Activated CD4-positive, alpha-beta T cell treated with anti-CD3 and anti-CD28 coated beads, Interleukin-2, amount 10 ng/mL, durations not matched to agents 7 days and 5 days (primary cell): ENCODE results near the gene ZNF652. TPM values are rescaled to one million over a fixed set of nuclear protein-coding genes. Genes with fewer than 3 reads are reported as not detected.
"Not testable (repeated sequence)": the region's sequence is repeated elsewhere in the genome, so short reads cannot be mapped to it uniquely, and the experiment has no call there.

Experiments
- CTCF ChIA-PET: fragments of 350-600 bp; sonication (Branson Sonifier 250); formaldehyde crosslinking; loops from one replicate; lab custom pipeline; 2021; ENCODE audit warnings: antibody characterized with exemption; lab: Charles Lee
- POLR2A ChIA-PET: fragments of 350-600 bp; sonication (Branson Sonifier 250); formaldehyde crosslinking; loops from one replicate; lab custom pipeline; 2021; ENCODE audit warnings: antibody characterized with exemption; lab: Charles Lee
- DNase-seq: peaks from one replicate; pipeline ENCODE4 v3.0.0-alpha.2; 2020
- H3K27ac Mint-ChIP-seq: one replicate; pipeline ENCODE4 v1.8.0; 2021; ENCODE audit warnings: mild to moderate bottlenecking, moderate library complexity, mixed read lengths
- H3K27me3 Mint-ChIP-seq: one replicate; pipeline ENCODE4 v1.8.0; 2021; ENCODE audit warnings: mixed read lengths
- H3K36me3 Mint-ChIP-seq: one replicate; pipeline ENCODE4 v1.8.0; 2021; ENCODE audit warnings: low read depth, mixed read lengths
- H3K4me1 Mint-ChIP-seq: one replicate; pipeline ENCODE4 v1.8.0; 2021; ENCODE audit warnings: mixed read lengths
- H3K4me3 Mint-ChIP-seq: one replicate; pipeline ENCODE4 v1.8.0; 2021; ENCODE audit warnings: mild to moderate bottlenecking, moderate library complexity, mixed read lengths
- H3K9me3 Mint-ChIP-seq: one replicate; pipeline ENCODE4 v1.8.0; 2021; ENCODE audit warnings: mixed read lengths
- total RNA-seq, 2 experiments: library from RNA; stranded (reverse); gene quantifications; one replicate each; pipeline ENCODE4 v1.2.3, GENCODE V29; 2021

Gene ZNF652
- total RNA-seq, 2 experiments from 2014 or later: 32.1 to 36.2 TPM

DNA sequence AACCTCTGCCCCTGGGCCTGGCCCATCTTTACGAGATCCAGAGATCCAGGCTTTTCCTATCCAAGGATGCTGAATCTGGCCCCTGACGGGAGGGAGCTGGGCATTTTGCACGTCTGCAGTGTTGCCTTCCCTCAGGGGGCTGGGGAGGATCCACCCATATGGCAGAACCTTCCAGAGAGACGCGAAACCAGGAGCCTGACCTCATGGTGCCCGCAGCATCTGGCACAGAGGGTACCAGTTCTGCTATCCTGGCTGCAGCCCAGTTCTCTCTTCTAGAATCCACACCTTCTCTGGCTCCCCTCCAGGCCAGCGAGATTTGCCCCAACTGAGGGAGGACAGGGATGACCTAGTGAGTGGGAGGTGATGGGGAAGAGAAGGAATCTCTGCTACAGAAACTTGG, 20.5 kb upstream of the ZNF652 start:
- H3K27ac Mint-ChIP-seq: no peak overlapping the region
- POLR2A ChIA-PET: no interaction called here
- peaks cover 4% of the 10 kb centered on the region for H3K36me3 Mint-ChIP-seq
- peaks cover 11% of the 10 kb centered on the region for H3K4me1 Mint-ChIP-seq
- CTCF ChIA-PET: interaction anchor here (0.9 to 1.9 kb wide), 2 partner anchors 12 to 17 kb away, joined by 3 to 4 read pairs; no protein-coding TSS in a partner anchor
- peaks cover 9% of the 10 kb centered on the region for H3K27me3 Mint-ChIP-seq
- no peak for DNase-seq
- H3K9me3 Mint-ChIP-seq: no peaks in the 10 kb centered on the region
- no peak overlapping the region for H3K4me3 Mint-ChIP-seq

DNA sequence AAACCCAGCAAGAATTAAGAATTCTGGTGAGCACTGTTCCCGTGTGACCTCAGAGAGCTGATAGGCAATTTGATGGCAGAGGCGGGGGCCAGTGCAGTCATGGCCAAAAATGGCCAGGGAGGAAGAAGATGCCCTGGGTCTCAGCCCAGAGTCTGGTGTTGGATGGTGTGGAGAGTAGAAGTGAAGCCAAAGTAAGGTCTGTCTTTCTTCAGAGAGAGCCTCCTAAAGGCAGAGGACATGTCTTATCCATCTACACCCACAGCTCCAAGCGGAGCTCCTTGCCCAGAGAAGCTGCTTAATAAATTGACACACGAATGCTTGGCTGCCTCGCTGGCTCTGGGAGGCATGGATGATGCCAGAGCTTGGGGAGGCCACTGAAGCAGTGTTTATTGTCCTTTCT, 19.7 kb upstream of the ZNF652 start:
- Mint-ChIP-seq H3K36me3 (peaks cover 4% of the 10 kb centered on the region), H3K4me1 (peaks cover 5% of the 10 kb centered on the region), H3K4me3 (no peak overlapping the region), H3K27me3 (peaks cover 9% of the 10 kb centered on the region), H3K9me3 (no peaks in the 10 kb centered on the region), H3K27ac (no peak overlapping the region)
- no peak for DNase-seq
- ChIA-PET POLR2A (interaction anchor here (0.6 kb wide), 2 partner anchors 128 to 315 kb away, joined by 3 to 8 read pairs; no protein-coding TSS in a partner anchor), CTCF (interaction anchor here (1.4 to 1.9 kb wide), 2 partner anchors 11 to 18 kb away, joined by 4 read pairs; no protein-coding TSS in a partner anchor)

DNA sequence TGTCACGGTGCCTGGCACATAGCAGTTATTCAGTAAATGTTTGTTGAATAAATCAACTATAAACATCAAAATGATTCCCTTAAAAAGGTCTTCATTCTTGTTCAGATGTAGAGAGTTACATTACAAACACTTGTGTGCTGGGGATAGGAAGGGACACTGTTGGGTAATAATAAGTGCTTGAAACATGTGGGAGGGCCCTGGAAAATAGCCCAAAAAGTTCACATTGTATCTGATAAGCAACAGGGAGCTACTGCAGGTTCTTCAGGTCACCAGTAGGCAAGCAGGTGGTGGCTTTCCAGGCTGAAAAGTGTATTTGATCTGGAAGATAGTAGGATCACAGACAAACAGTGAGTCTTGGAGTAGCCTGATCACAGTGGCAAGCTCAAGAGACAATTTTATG, 19.0 kb upstream of the ZNF652 start:
- ChIA-PET POLR2A (interaction anchor here (0.6 kb wide), 1 partner anchor 44 kb away, joined by 3 read pairs; no protein-coding TSS in a partner anchor), CTCF (interaction anchor here (0.6 to 2.0 kb wide), 4 partner anchors 10 to 61 kb away, joined by 4 to 5 read pairs (median 4); no protein-coding TSS in a partner anchor)
- H3K9me3 Mint-ChIP-seq: no peaks in the 10 kb centered on the region

DNA sequence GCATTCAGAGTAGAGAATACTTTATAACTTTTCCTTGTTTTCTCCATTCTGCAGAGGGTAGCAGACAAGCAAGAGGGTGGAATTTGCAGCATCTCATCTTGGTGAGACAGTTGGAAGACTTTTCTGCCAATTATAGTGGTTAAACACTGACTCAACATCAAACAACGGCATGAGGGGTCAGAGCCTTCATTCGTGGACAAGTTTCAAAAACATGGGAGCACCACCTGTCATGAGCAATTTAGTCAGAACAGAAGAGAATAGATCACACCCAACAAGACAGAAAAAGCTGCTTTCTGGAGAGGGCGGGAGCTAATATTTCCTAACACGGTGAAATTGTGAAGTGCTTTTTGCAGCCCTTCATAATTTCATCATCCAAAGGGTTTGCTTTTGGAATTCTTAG, 17.9 kb upstream of the ZNF652 start:
- Mint-ChIP-seq H3K36me3 (peaks cover 4% of the 10 kb centered on the region), H3K4me3 (no peak overlapping the region), H3K9me3 (no peaks in the 10 kb centered on the region), H3K27me3 (peaks cover 6% of the 10 kb centered on the region), H3K27ac (no peak overlapping the region), H3K4me1 (no peaks in the 10 kb centered on the region)
- ChIA-PET CTCF (interaction anchor here (2.0 kb wide), 1 partner anchor 11 kb away, joined by 4 read pairs; no protein-coding TSS in a partner anchor), POLR2A (no interaction called here)
- no peak for DNase-seq

More for the DNA sequence above, 19.0 kb upstream of the ZNF652 start:
- Mint-ChIP-seq H3K27ac (no peak overlapping the region), H3K4me1 (peaks cover under 1% of the 10 kb centered on the region), H3K4me3 (no peak overlapping the region), H3K36me3 (peaks cover 4% of the 10 kb centered on the region), H3K27me3 (peaks cover 7% of the 10 kb centered on the region)
- no peak for DNase-seq

DNA sequence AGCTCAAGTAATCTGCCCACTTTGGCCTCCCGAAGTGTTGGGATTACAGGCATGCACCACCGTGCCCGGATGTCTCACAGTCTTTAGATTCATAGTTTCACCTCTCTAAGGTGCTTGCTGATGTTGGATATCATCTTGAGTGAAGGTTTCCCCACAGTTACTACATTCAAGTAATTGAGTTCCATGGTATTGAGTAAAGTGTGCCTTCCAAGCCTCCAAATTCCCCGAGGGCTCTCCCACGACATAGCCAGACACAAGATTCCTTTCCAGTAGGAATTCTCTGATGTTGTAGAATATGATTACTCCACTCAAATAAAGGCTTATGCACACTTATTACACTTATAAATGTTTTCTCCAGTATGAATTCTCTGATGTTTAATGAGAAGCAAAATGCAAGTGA, 16.3 kb upstream of the ZNF652 start:
- Mint-ChIP-seq H3K4me1 (no peaks in the 10 kb centered on the region), H3K27ac (no peak overlapping the region), H3K4me3 (no peak overlapping the region), H3K36me3 (peaks cover 4% of the 10 kb centered on the region), H3K27me3 (peaks cover 6% of the 10 kb centered on the region), H3K9me3 (no peaks in the 10 kb centered on the region)
- CTCF ChIA-PET: interaction anchor here (0.8 to 1.0 kb wide), 2 partner anchors 10 to 13 kb away, joined by 3 read pairs; no protein-coding TSS in a partner anchor
- DNase-seq: no peak
- POLR2A ChIA-PET: no interaction called here

DNA sequence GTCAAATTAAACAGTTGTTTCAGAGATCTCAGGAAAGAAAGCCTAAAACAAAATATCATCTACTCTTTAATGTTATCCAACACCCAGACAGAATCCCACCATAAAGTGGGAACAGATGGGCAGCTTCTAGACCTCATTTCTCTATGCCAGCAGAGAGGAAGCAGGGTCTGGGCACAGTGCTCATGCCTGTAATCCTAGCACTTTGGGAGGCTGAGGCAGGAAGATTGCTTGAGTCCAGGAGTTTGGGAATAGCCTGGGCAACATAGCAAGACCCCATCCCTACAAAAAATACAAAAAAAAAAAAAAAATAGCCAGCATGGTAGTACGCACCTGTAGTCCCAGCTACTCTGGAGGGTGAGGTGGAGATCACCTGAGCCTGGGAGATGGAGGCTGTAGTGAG, 13.5 kb upstream of the ZNF652 start:
- ChIA-PET CTCF (interaction anchor here (0.9 to 2.9 kb wide), 3 partner anchors 9 to 14 kb away, joined by 4 to 9 read pairs (median 4); no protein-coding TSS in a partner anchor), POLR2A (no interaction called here)
- no peak overlapping the region for H3K4me3 Mint-ChIP-seq
- H3K27ac Mint-ChIP-seq: no peak overlapping the region
- H3K36me3 Mint-ChIP-seq: peaks cover 2% of the 10 kb centered on the region
- H3K9me3 Mint-ChIP-seq: no peaks in the 10 kb centered on the region
- no peaks in the 10 kb centered on the region for H3K4me1 Mint-ChIP-seq
- peaks cover 6% of the 10 kb centered on the region for H3K27me3 Mint-ChIP-seq
- DNase-seq: no peak

DNA sequence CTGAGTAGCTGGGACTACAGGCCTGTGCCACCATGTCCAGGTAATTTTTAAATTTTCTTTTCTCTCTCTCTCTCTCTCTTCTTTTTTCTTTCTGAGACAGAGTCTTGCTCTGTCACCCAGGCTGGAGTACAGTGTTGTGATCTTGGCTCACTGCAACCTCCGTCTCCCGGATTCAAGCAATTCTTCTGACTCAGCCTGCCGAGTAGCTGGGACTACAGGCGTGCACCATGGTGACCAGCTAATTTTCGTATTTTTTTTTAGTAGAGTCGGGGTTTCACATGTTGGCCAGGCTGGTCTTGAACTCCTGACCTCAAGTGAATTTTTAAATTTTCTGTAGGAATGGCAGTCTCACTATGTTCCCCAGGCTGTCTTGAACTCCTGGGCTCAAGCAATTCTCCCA, 11.1 kb upstream of the ZNF652 start:
- no peaks in the 10 kb centered on the region for H3K9me3 Mint-ChIP-seq
- H3K4me1 Mint-ChIP-seq: peaks cover 3% of the 10 kb centered on the region
- no peaks in the 10 kb centered on the region for H3K36me3 Mint-ChIP-seq
- CTCF ChIA-PET: no interaction called here
- no peak overlapping the region for H3K4me3 Mint-ChIP-seq
- H3K27ac Mint-ChIP-seq: no peak overlapping the region
- no peaks in the 10 kb centered on the region for H3K27me3 Mint-ChIP-seq
- no peak for DNase-seq
- POLR2A ChIA-PET: no interaction called here

DNA sequence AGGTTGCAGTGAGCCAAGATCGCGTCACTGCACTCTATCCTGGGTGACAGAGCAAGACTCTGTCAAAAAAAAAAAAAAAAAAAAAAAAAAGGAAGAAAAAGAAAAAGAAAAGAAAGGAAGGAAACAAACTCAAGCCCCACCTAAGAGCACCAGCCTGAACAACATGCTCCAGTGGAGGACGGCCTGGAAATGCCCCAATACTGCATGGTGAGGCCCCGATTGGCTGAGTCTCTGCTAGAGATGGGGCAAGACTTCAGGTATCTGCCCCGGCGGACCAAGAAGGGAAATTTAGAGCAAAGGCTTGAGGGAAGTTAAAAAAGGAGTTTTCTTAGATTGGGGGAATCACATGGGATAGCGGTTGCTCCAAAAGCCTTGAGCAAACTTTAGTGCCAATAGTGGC, 10.4 kb upstream of the ZNF652 start:
- no peaks in the 10 kb centered on the region for H3K27me3 Mint-ChIP-seq
- ChIA-PET CTCF (no interaction called here), POLR2A (interaction anchor here (0.5 kb wide), 1 partner anchor 125 kb away, joined by 3 read pairs; no protein-coding TSS in a partner anchor)
- no peak overlapping the region for H3K4me3 Mint-ChIP-seq
- H3K27ac Mint-ChIP-seq: no peak overlapping the region
- H3K4me1 Mint-ChIP-seq: peaks cover 5% of the 10 kb centered on the region
- H3K9me3 Mint-ChIP-seq: no peaks in the 10 kb centered on the region
- no peak for DNase-seq
- H3K36me3 Mint-ChIP-seq: no peaks in the 10 kb centered on the region

DNA sequence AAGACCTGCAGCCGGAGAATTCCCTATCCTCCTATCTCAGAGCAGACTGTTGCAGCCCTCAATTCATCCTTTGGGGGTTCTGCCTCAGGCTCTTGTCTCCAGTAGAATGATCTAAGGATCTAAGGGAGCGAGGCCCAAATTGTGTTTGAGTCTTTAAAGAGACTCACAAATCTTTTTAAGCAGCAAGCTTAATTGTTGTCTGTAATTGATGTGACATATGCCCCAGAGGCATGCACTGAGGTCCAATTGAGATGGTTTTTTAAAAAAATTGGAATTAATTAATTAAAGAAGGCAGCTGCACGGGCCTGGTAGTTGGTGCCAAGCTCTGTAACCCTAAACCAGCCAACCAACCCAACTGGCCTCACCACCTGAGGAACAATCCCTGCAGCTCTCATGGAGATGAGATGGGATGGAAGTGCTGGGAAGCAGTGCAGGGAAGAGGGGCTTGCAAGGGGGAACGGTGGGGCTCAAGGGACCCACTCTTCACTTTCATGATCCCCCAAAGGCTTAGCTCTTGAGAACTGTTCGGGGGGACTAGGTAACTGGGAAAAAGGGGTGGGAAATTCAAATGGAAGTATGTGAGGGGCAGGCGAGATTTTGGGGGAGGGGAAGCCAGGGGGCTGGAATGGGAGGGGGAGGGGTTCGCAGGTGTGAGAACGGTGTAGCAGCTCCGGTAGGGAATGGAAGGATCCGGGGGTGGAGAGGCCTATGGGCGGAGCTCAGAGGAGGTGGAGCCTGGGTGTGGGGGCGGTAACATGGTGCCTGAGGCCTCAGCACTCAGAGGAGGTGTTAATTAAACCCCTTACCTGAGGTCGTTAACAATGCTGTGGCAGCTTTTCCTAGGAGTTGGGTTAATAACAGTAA, 9.2 kb upstream of the ZNF652 start:
- Mint-ChIP-seq H3K27ac (no peak overlapping the region), H3K4me3 (no peak overlapping the region), H3K36me3 (no peaks in the 10 kb centered on the region), H3K4me1 (peaks cover 8% of the 10 kb centered on the region), H3K9me3 (no peaks in the 10 kb centered on the region), H3K27me3 (no peaks in the 10 kb centered on the region)
- POLR2A ChIA-PET: no interaction called here
- no peak for DNase-seq
- CTCF ChIA-PET: interaction anchor here (0.7 to 1.0 kb wide), 4 partner anchors 10 to 26 kb away, joined by 3 to 4 read pairs (median 4); no protein-coding TSS in a partner anchor

DNA sequence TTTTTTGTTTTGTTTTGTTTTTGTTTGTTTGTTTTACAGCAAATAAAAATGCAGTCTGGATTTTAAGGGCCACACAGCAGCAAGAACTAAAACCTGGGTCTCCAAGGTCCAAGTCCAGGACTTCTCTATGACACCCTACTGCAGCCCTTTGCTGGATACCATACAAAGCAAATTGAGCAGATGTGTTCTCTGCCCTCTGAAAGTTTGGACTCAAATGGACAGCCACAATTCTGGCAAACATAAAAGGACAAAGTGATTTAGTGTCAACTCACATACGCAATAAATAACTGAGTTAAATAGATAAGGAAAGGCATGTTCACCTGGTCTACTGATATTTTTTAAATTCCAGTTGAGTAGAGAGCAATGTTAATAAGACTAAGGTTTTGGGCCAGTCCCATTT, 7.7 kb upstream of the ZNF652 start:
- Mint-ChIP-seq H3K9me3 (no peaks in the 10 kb centered on the region), H3K4me1 (peaks cover 20% of the 10 kb centered on the region), H3K27me3 (no peaks in the 10 kb centered on the region), H3K27ac (no peak overlapping the region), H3K4me3 (no peak overlapping the region), H3K36me3 (no peaks in the 10 kb centered on the region)
- ChIA-PET CTCF (interaction anchor here (1.3 to 1.5 kb wide), 2 partner anchors 51 to 162 kb away, joined by 3 to 5 read pairs; no protein-coding TSS in a partner anchor), POLR2A (no interaction called here)
- no peak for DNase-seq

DNA sequence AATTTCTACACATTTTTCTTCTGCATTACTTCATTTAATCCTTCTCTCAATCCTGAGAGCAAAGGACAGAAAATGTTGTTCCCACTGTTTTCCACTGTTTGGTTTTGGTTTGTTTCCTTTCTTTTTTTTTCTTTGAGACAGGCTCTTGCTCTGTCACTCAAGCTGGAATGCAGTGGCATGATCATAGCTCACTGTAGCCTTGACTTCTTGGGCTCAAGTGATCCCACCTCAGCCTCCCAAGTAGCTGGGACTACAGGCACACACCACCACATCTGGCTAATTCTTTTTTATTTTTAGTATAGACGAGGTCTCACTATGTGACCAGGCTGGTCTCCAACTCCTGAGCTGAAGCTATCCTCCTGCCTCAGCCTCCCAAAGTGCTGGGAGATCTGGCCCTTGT, 7.0 kb upstream of the ZNF652 start:
- CTCF ChIA-PET: interaction anchor here (1.0 to 1.6 kb wide), 13 partner anchors 8 to 161 kb away, joined by 3 to 9 read pairs (median 4); no protein-coding TSS in a partner anchor

DNA sequence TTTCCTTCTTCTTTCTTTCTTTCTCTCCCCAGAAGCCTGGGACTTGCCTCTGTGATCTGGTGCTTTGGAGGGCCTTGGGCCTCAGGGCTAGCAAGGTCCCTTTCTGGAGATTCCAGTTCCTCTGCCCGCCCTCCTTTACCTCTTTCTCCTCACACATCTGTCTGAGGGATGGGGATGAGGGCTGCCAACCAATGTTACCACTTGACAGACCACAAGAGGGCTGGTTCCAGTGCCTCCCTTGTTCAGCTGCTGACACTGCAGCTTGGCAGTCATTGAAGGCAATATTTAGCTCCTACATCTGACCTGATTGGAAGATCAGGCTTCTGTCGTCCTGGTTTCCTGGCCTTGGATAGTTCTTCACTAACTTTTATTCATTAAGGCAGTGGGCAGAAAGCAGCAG, 3.6 kb upstream of the ZNF652 start:
- Mint-ChIP-seq H3K4me1 (peaks cover 35% of the 10 kb centered on the region), H3K9me3 (no peaks in the 10 kb centered on the region), H3K27ac (peak overlapping the region; percentile 80), H3K36me3 (no peaks in the 10 kb centered on the region), H3K4me3 (no peak overlapping the region), H3K27me3 (no peaks in the 10 kb centered on the region)
- ChIA-PET CTCF (interaction anchor here (0.6 to 1.8 kb wide), 5 partner anchors 13 to 49 kb away, joined by 3 to 9 read pairs (median 4); no protein-coding TSS in a partner anchor), POLR2A (no interaction called here)
- peak; percentile 54 for DNase-seq

More for the DNA sequence above, 7.0 kb upstream of the ZNF652 start:
- Mint-ChIP-seq H3K27me3 (no peaks in the 10 kb centered on the region), H3K4me3 (no peak overlapping the region), H3K27ac (no peak overlapping the region), H3K9me3 (no peaks in the 10 kb centered on the region), H3K4me1 (peaks cover 24% of the 10 kb centered on the region), H3K36me3 (no peaks in the 10 kb centered on the region)
- POLR2A ChIA-PET: no interaction called here
- DNase-seq: no peak

DNA sequence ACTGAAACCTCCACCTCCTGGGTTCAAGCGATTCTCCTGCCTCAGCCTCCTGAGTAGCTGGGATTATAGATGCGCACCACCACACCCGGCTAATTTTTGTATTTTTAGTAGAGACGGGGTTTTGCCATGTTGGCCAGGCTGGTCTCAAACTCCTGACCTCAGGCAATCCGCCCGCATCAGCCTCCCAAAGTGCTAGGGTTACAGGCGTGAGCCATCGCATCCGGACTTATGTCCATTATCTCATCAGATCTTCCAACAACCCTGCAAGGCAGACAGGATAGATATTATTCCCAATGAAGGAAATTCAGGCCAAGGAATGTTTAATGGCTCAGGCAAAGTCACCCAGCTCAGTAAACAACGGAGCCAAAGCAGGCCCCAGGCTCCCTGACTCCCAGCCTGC, 3.1 kb upstream of the ZNF652 start:
- H3K9me3 Mint-ChIP-seq, H3K27ac Mint-ChIP-seq, H3K27me3 Mint-ChIP-seq, DNase-seq, H3K4me3 Mint-ChIP-seq, POLR2A ChIA-PET, H3K36me3 Mint-ChIP-seq: not testable (repeated sequence)
- peaks cover 39% of the 10 kb centered on the region for H3K4me1 Mint-ChIP-seq
- CTCF ChIA-PET: interaction anchor here (0.6 to 1.8 kb wide), 7 partner anchors 14 to 336 kb away, joined by 3 to 9 read pairs (median 3); no protein-coding TSS in a partner anchor
